Measurements from ENCODE around the gene MOBP.
"Not testable (repeated sequence)": the region's sequence is repeated elsewhere in the genome, so short reads cannot be mapped to it uniquely, and the experiment has no call there.

Gene MOBP

GRCh38 chr3:39453134-39453533, 14.3 kb upstream of the MOBP start:
- DNase-seq (ENCODE audit: low spot score) = no peak

GRCh38 chr3:39453872-39454271, 13.6 kb upstream of the MOBP start:
- not testable (repeated sequence) for DNase-seq (ENCODE audit: low spot score)

- DNase-seq (ENCODE audit: low spot score) = no peak
Observed at GRCh38 chr3:39454591-39455217, 12.8 kb upstream of the MOBP start.

GRCh38 chr3:39456159-39456558, 11.3 kb upstream of the MOBP start:
- no peak for DNase-seq (ENCODE audit: low spot score)

- no peak for DNase-seq (ENCODE audit: low spot score)
Observed at GRCh38 chr3:39457361-39457760, 10.1 kb upstream of the MOBP start.

GRCh38 chr3:39458579-39458978, 8.9 kb upstream of the MOBP start:
- not testable (repeated sequence) for DNase-seq (ENCODE audit: low spot score)

GRCh38 chr3:39460677-39461076, 6.8 kb upstream of the MOBP start:
- no peak for DNase-seq (ENCODE audit: low spot score)

GRCh38 chr3:39463269-39463668, 4.2 kb upstream of the MOBP start:
- no peak for DNase-seq (ENCODE audit: low spot score)

- no peak for DNase-seq (ENCODE audit: low spot score)
Observed at GRCh38 chr3:39466988-39467387, 492 bp upstream of the MOBP start.

- DNase-seq (ENCODE audit: low spot score) = no peak
Observed at GRCh38 chr3:39468108-39468436, 592 bp downstream of the MOBP start.

GRCh38 chr3:39469258-39469657, 1.8 kb downstream of the MOBP start:
- no peak for DNase-seq (ENCODE audit: low spot score)

GRCh38 chr3:39469945-39470344, 2.5 kb downstream of the MOBP start:
- DNase-seq (ENCODE audit: low spot score) = no peak

GRCh38 chr3:39471652-39472051, 4.2 kb downstream of the MOBP start:
- no peak for DNase-seq (ENCODE audit: low spot score)

GRCh38 chr3:39473452-39474125, 6.1 kb downstream of the MOBP start:
- no peak for DNase-seq (ENCODE audit: low spot score)

- DNase-seq (ENCODE audit: low spot score) = no peak
Observed at GRCh38 chr3:39474126-39474515, 6.6 kb downstream of the MOBP start.

GRCh38 chr3:39476783-39477182, 9.3 kb downstream of the MOBP start:
- no peak for DNase-seq (ENCODE audit: low spot score)

- DNase-seq (ENCODE audit: low spot score) = no peak
Observed at GRCh38 chr3:39478226-39478625, 10.7 kb downstream of the MOBP start.

GRCh38 chr3:39479701-39480414, 12.4 kb downstream of the MOBP start:
- no peak for DNase-seq (ENCODE audit: low spot score)

- DNase-seq (ENCODE audit: low spot score) = no peak
Observed at GRCh38 chr3:39485547-39485946, 18.1 kb downstream of the MOBP start.

GRCh38 chr3:39491014-39491413, 23.5 kb downstream of the MOBP start:
- DNase-seq (ENCODE audit: low spot score) = no peak

- DNase-seq (ENCODE audit: low spot score) = no peak
Observed at GRCh38 chr3:39491733-39492350, 24.4 kb downstream of the MOBP start.

GRCh38 chr3:39494781-39495180, 27.3 kb downstream of the MOBP start:
- no peak for DNase-seq (ENCODE audit: low spot score)

- no peak for DNase-seq (ENCODE audit: low spot score)
Observed at GRCh38 chr3:39497753-39498152, 30.3 kb downstream of the MOBP start.

All from cerebellar cortex (tissue), 1 donor.